ENCODE results near the gene ARNT2.

Gene ARNT2

GRCh38 chr15:80452166-80452565 lies 48.0 kb downstream of the ARNT2 start:
- no peak for ATAC-seq (replicated peaks; ENCODE audit: extremely low read depth, poor library complexity, severe bottlenecking)
- Mint-ChIP-seq H3K36me3 (ENCODE audit: insufficient read depth) (no peaks in the 10 kb centered on the region), H3K4me3 (no peak overlapping the region), H3K27ac (ENCODE audit: low read depth) (no peak overlapping the region), H3K9me3 (no peaks in the 10 kb centered on the region), H3K27me3 (peaks cover 47% of the 10 kb centered on the region), H3K4me1 (no peaks in the 10 kb centered on the region)
- DNase-seq (ENCODE audit: low spot score in 2 of 2), result no peak

- no peaks in the 10 kb centered on the region for H3K9me3 Mint-ChIP-seq
- no peak for ATAC-seq (replicated peaks; ENCODE audit: extremely low read depth, poor library complexity, severe bottlenecking)
Observed at GRCh38 chr15:80455051-80455648, 51.0 kb downstream of the ARNT2 start.

GRCh38 chr15:80455668-80456442 lies 51.7 kb downstream of the ARNT2 start:
- Mint-ChIP-seq H3K27ac (ENCODE audit: low read depth) (no peak overlapping the region), H3K36me3 (ENCODE audit: insufficient read depth) (no peaks in the 10 kb centered on the region), H3K27me3 (peaks cover 42% of the 10 kb centered on the region), H3K9me3 (no peaks in the 10 kb centered on the region), H3K4me3 (no peak overlapping the region), H3K4me1 (no peaks in the 10 kb centered on the region)
- DNase-seq (ENCODE audit: low spot score in 2 of 2) (peak; percentile 18 to 20), ATAC-seq (replicated peaks; ENCODE audit: extremely low read depth, poor library complexity, severe bottlenecking) (no peak)

More at GRCh38 chr15:80455051-80455648, 51.0 kb downstream of the ARNT2 start:
- DNase-seq (ENCODE audit: low spot score in 2 of 2), result no peak
- Mint-ChIP-seq H3K4me3 (no peak overlapping the region), H3K27ac (ENCODE audit: low read depth) (no peak overlapping the region), H3K4me1 (no peaks in the 10 kb centered on the region), H3K27me3 (peaks cover 47% of the 10 kb centered on the region), H3K36me3 (ENCODE audit: insufficient read depth) (no peaks in the 10 kb centered on the region)

GRCh38 chr15:80456517-80457492 lies 52.6 kb downstream of the ARNT2 start:
- Mint-ChIP-seq H3K9me3 (no peaks in the 10 kb centered on the region), H3K4me1 (no peaks in the 10 kb centered on the region), H3K36me3 (ENCODE audit: insufficient read depth) (no peaks in the 10 kb centered on the region), H3K4me3 (no peak overlapping the region), H3K27me3 (peaks cover 33% of the 10 kb centered on the region), H3K27ac (ENCODE audit: low read depth) (no peak overlapping the region)
- DNase-seq (ENCODE audit: low spot score in 2 of 2), result no peak
- ATAC-seq (replicated peaks; ENCODE audit: extremely low read depth, poor library complexity, severe bottlenecking), result no peak

- Mint-ChIP-seq H3K9me3 (no peaks in the 10 kb centered on the region), H3K36me3 (ENCODE audit: insufficient read depth) (no peaks in the 10 kb centered on the region), H3K4me1 (no peaks in the 10 kb centered on the region), H3K27ac (ENCODE audit: low read depth) (no peak overlapping the region), H3K4me3 (no peak overlapping the region), H3K27me3 (peaks cover 26% of the 10 kb centered on the region)
- no peak for DNase-seq (ENCODE audit: low spot score in 2 of 2)
- no peak for ATAC-seq (replicated peaks; ENCODE audit: extremely low read depth, poor library complexity, severe bottlenecking)
Observed at GRCh38 chr15:80457896-80458295, 53.7 kb downstream of the ARNT2 start.

- Mint-ChIP-seq H3K9me3 (no peaks in the 10 kb centered on the region), H3K27ac (ENCODE audit: low read depth) (no peak overlapping the region), H3K36me3 (ENCODE audit: insufficient read depth) (no peaks in the 10 kb centered on the region), H3K4me3 (no peak overlapping the region), H3K4me1 (no peaks in the 10 kb centered on the region), H3K27me3 (peaks cover 19% of the 10 kb centered on the region)
- DNase-seq (ENCODE audit: low spot score in 2 of 2) (no peak), ATAC-seq (replicated peaks; ENCODE audit: extremely low read depth, poor library complexity, severe bottlenecking) (no peak)
Observed at GRCh38 chr15:80458580-80458979, 54.4 kb downstream of the ARNT2 start.

- no peak overlapping the region for H3K4me3 Mint-ChIP-seq
Observed at GRCh38 chr15:80459380-80459779, 55.2 kb downstream of the ARNT2 start.

GRCh38 chr15:80459818-80460217 lies 55.6 kb downstream of the ARNT2 start:
- Mint-ChIP-seq H3K4me3 (no peak overlapping the region), H3K9me3 (no peaks in the 10 kb centered on the region), H3K4me1 (no peaks in the 10 kb centered on the region), H3K27ac (ENCODE audit: low read depth) (no peak overlapping the region), H3K36me3 (ENCODE audit: insufficient read depth) (no peaks in the 10 kb centered on the region), H3K27me3 (peaks cover 12% of the 10 kb centered on the region)
- ATAC-seq (replicated peaks; ENCODE audit: extremely low read depth, poor library complexity, severe bottlenecking) (no peak), DNase-seq (ENCODE audit: low spot score in 2 of 2) (no peak)

More at GRCh38 chr15:80459380-80459779, 55.2 kb downstream of the ARNT2 start:
- H3K27me3 Mint-ChIP-seq, result peaks cover 12% of the 10 kb centered on the region
- ATAC-seq (replicated peaks; ENCODE audit: extremely low read depth, poor library complexity, severe bottlenecking) (no peak), DNase-seq (ENCODE audit: low spot score in 2 of 2) (no peak)
- no peaks in the 10 kb centered on the region for H3K36me3 Mint-ChIP-seq (ENCODE audit: insufficient read depth)
- no peaks in the 10 kb centered on the region for H3K9me3 Mint-ChIP-seq
- H3K4me1 Mint-ChIP-seq, result no peaks in the 10 kb centered on the region
- no peak overlapping the region for H3K27ac Mint-ChIP-seq (ENCODE audit: low read depth)

- Mint-ChIP-seq H3K36me3 (ENCODE audit: insufficient read depth) (no peaks in the 10 kb centered on the region), H3K4me3 (no peak overlapping the region), H3K4me1 (no peaks in the 10 kb centered on the region), H3K27me3 (peaks cover 6% of the 10 kb centered on the region), H3K9me3 (no peaks in the 10 kb centered on the region), H3K27ac (ENCODE audit: low read depth) (no peak overlapping the region)
- ATAC-seq (replicated peaks; ENCODE audit: extremely low read depth, poor library complexity, severe bottlenecking) (no peak), DNase-seq (ENCODE audit: low spot score in 2 of 2) (no peak)
Observed at GRCh38 chr15:80461356-80462095, 57.3 kb downstream of the ARNT2 start.

- peaks cover 11% of the 10 kb centered on the region for H3K27me3 Mint-ChIP-seq
- H3K4me3 Mint-ChIP-seq, result no peak overlapping the region
- ATAC-seq (replicated peaks; ENCODE audit: extremely low read depth, poor library complexity, severe bottlenecking) (no peak), DNase-seq (ENCODE audit: low spot score in 2 of 2) (no peak)
- H3K9me3 Mint-ChIP-seq, result no peaks in the 10 kb centered on the region
- H3K36me3 Mint-ChIP-seq (ENCODE audit: insufficient read depth), result no peaks in the 10 kb centered on the region
- no peaks in the 10 kb centered on the region for H3K4me1 Mint-ChIP-seq
- no peak overlapping the region for H3K27ac Mint-ChIP-seq (ENCODE audit: low read depth)
Observed at GRCh38 chr15:80462111-80462510, 57.9 kb downstream of the ARNT2 start.

- ATAC-seq (replicated peaks; ENCODE audit: extremely low read depth, poor library complexity, severe bottlenecking), result no peak
- Mint-ChIP-seq H3K9me3 (no peaks in the 10 kb centered on the region), H3K4me3 (no peak overlapping the region), H3K4me1 (no peaks in the 10 kb centered on the region), H3K27me3 (peaks cover 20% of the 10 kb centered on the region), H3K27ac (ENCODE audit: low read depth) (no peak overlapping the region), H3K36me3 (ENCODE audit: insufficient read depth) (no peaks in the 10 kb centered on the region)
- no peak for DNase-seq (ENCODE audit: low spot score in 2 of 2)
Observed at GRCh38 chr15:80462836-80463512, 58.8 kb downstream of the ARNT2 start.
